Measurements from ENCODE around the gene C17orf113. TPM values are rescaled to one million over a fixed set of nuclear protein-coding genes. Genes with fewer than 3 reads are reported as not detected.
"Not testable (repeated sequence)": the region's sequence is repeated elsewhere in the genome, so short reads cannot be mapped to it uniquely, and the experiment has no call there.

The C17orf113 gene
- total and polyA plus RNA-seq, 2 of the 4 experiments (the other 2 are of a cell fraction) = under 0.01 to 0.03 TPM

DNA sequence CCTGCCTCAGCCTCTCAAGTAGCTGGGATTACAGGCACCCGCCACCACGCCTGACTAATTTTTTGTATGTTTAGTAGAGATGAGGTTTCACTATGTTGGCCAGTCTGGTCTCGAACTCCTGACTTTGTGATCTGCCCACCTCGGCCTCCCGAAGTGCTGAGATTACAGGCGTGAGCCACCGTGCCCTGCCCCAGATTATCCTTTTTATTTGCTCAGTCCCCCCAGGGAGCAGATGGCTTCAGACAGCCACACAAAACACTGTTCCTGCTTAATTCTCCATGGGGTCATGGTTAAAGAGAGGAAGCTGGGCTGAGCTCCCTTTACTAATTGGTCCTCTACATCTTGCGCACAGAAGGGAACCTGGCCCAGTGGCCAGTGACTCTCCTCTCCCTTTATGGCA, 29.6 kb downstream of the C17orf113 start:
- H3K4me1 ChIP-seq (ENCODE audit: control insufficient read depth, insufficient read depth, low read length) = peaks cover 10% of the 10 kb centered on the region
- POLR2A ChIA-PET (ENCODE audit: unreplicated experiment) = interaction anchor here (1.8 kb wide), 1 partner anchor 54 kb away, joined by 8 read pairs; the partner anchor contains the start of gene CNP
- H4K91ac ChIP-seq (ENCODE audit: insufficient read depth, low read depth, low read length); dilution Hi-C loops (cut with HindIII; ENCODE audit: low sequenced_read_pairs, unreplicated experiment); DNase-seq; H2BK20ac ChIP-seq (ENCODE audit: low read depth, low read length); H3K18ac ChIP-seq (ENCODE audit: low read depth, low read length); H3K9me1 ChIP-seq (ENCODE audit: insufficient read depth, low read length); H2BK120ac ChIP-seq (ENCODE audit: low read depth, low read length); H3K56ac ChIP-seq (ENCODE audit: extremely low read depth, insufficient read depth, low read length); H3K9me3 ChIP-seq (ENCODE audit: control insufficient read depth, insufficient read depth, low read length); ATAC-seq (ENCODE audit: low read depth); H3K27ac ChIP-seq (ENCODE audit: insufficient read depth, low read length); H2BK15ac ChIP-seq (ENCODE audit: low read depth, low read length); in situ Hi-C loops (cut with MboI; ENCODE audit: low sequenced_read_pairs); H2AFZ ChIP-seq (replicated peaks; ENCODE audit: low read length, poor library complexity); H3K23ac ChIP-seq (ENCODE audit: low read depth, low read length); H3K27me3 ChIP-seq (ENCODE audit: control insufficient read depth, insufficient read depth, low read length); BruUV-seq (replicated peaks); H3K14ac ChIP-seq (replicated peaks; ENCODE audit: low read depth, low read length); H2AK5ac ChIP-seq (ENCODE audit: low read depth, low read length); H3K4ac ChIP-seq (ENCODE audit: low read depth, low read length); H2AK9ac ChIP-seq (replicated peaks; ENCODE audit: low read depth, low read length, poor library complexity); H3K9ac ChIP-seq (ENCODE audit: low read depth, low read length); H4K5ac ChIP-seq (ENCODE audit: low read depth, low read length); H4K8ac ChIP-seq (ENCODE audit: low read depth in 2 of 2, low read length in 2 of 2); H2BK5ac ChIP-seq (ENCODE audit: low read depth, low read length, poor library complexity, severe bottlenecking); intact Hi-C loops (cut with micrococcal nuclease): not testable (repeated sequence)
- WGBS, 2 experiments (ENCODE audit: extremely low coverage in 2 of 2, insufficient read length in 1 of 2) = 60% methylated on average over 1 of the region's 8 CpGs; no CpG with 5 or more reads in 1 of the 2 experiments
- peaks cover 18% of the 10 kb centered on the region for H3K36me3 ChIP-seq (ENCODE audit: control insufficient read depth, insufficient read depth, low read length)
- CTCF ChIA-PET = interaction anchor here (0.6 kb wide), 1 partner anchor 97 kb away, joined by 4 read pairs; no protein-coding TSS in a partner anchor
- peaks cover 18% of the 10 kb centered on the region; the same call in 1 of the 2 replicates for H4K20me1 ChIP-seq (ENCODE audit: insufficient read depth, low read length)
- peaks cover 12 to 53% of the 10 kb centered on the region in 2 experiments for H3K79me1 ChIP-seq (ENCODE audit: low read depth in 1 of 2, low read length in 2 of 2)
- peak overlapping the region; percentile 87; the same call in 1 of the 2 replicates for H3K4me3 ChIP-seq (ENCODE audit: insufficient read depth, low read depth, low read length)
- H3K4me2 ChIP-seq (ENCODE audit: low read depth, low read length) = peak overlapping the region; percentile 80

Measured in IMR-90 (cell line).